ENCODE data around the gene PTPRD. TPM values are rescaled to one million over a fixed set of nuclear protein-coding genes. Genes with fewer than 3 reads are reported as not detected.

The PTPRD gene
- total and polyA plus RNA-seq, 10 donors: 0.08 to 11.7 (median 2.9) TPM

DNA sequence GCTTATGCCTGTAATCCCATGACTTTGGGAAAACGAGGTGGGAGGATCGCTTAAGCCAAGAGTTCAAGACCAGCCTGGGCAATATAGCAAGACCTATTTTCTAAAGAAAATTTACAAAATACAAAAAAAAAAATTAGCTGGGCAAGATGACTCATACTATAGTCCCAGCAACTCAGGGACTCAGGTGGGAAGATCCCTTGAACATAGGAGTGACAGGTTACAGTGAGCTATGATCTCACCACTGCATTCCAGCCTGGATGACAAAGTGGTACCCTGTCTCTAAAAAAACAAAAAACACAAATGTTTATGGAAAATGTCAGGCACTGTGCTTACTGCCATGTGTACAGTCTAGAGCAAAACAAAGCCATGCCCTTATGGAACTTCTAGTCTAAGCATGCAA is 1989.9 kb downstream of the PTPRD start:
- Histone ChIP-seq H3K27me3 (replicated peaks in 1 of 7) (no peaks in the 10 kb centered on the region), H3K27ac (no peak overlapping the region), H3K36me3 (no peaks in the 10 kb centered on the region), H3K4me3 (no peak overlapping the region), H3K4me1 (no peaks in the 10 kb centered on the region), H3K9me3 (no peaks in the 10 kb centered on the region)
- no peak for DNase-seq
- WGBS, 5 donors: 86 to 97% (median 94%) methylated on average over 2 of the region's 2 CpGs
- TF ChIP-seq POLR2A (IDR thresholded peaks at IDR 0.05) (no peak), POLR2AphosphoS5 (IDR thresholded peaks at IDR 0.05) (no peak)
- TF ChIP-seq, protein P1, sequence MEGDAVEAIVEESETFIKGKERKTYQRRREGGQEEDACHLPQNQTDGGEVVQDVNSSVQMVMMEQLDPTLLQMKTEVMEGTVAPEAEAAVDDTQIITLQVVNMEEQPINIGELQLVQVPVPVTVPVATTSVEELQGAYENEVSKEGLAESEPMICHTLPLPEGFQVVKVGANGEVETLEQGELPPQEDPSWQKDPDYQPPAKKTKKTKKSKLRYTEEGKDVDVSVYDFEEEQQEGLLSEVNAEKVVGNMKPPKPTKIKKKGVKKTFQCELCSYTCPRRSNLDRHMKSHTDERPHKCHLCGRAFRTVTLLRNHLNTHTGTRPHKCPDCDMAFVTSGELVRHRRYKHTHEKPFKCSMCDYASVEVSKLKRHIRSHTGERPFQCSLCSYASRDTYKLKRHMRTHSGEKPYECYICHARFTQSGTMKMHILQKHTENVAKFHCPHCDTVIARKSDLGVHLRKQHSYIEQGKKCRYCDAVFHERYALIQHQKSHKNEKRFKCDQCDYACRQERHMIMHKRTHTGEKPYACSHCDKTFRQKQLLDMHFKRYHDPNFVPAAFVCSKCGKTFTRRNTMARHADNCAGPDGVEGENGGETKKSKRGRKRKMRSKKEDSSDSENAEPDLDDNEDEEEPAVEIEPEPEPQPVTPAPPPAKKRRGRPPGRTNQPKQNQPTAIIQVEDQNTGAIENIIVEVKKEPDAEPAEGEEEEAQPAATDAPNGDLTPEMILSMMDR (IDR thresholded peaks at IDR 0.05 in 8 of 11, conservative IDR thresholded peaks at IDR 0.05 in 3 of 11): no peak
- intact Hi-C loops (cut with DNase I; ENCODE audit: low total_unique reads): no loop called here

DNA sequence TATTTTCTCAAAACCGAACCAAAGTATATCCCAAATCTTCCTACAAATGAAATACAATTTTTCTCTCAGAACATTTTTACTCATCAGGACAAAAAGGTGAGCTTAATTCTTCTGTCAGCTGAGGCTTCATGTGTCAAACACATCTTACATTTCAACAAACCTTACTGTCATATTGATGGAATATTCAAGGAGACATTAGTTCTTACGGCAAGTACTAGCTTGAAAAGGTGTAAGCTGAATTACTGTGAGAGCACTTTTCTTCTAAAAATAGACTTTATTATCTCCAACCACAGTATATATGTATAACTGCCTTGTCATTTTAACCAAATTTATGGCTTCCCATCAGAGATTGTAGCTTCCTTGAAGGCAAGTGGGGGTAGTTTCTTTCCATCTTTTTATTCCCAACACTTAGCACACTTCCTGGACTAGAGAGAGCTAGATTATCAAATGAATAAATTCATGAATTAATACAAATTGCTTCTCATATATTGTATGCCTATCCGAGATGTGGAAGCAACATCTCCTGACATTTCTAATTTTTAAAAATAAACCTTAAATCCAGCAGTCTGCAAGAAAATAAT is 1990.5 kb downstream of the PTPRD start:
- no peak for DNase-seq
- intact Hi-C loops (cut with DNase I; ENCODE audit: low total_unique reads): no loop called here

DNA sequence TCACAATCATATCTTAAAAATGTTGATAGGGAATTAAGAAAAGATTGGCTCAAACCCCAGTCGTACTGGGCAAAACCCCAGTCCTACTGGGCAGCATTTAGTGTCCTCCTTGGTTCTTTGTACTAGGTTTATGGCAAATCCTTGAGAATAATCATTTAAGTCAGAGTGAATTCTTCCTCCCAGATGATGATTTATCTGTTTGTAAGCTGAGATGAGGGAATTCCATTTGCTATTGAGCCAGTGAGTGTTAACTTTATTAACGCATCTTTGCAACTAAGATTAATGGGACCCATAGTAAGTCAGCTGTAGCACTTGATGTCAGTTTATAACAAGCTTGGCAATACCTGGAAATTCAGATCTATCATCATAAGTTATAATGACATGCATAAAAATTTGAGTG is 1991.4 kb downstream of the PTPRD start:
- no peak overlapping the region for H3K27ac ChIP-seq
- WGBS, 5 donors: 85 to 93% (median 87%) methylated on average over 2 of the region's 2 CpGs
- H3K36me3 ChIP-seq: no peaks in the 10 kb centered on the region
- no peaks in the 10 kb centered on the region for H3K27me3 ChIP-seq (replicated peaks in 1 of 7)
- TF ChIP-seq POLR2A (IDR thresholded peaks at IDR 0.05) (no peak), POLR2AphosphoS5 (IDR thresholded peaks at IDR 0.05) (no peak)
- TF ChIP-seq, protein P1 (IDR thresholded peaks at IDR 0.05 in 8 of 11, conservative IDR thresholded peaks at IDR 0.05 in 3 of 11): no peak
- no peaks in the 10 kb centered on the region for H3K9me3 ChIP-seq
- intact Hi-C loops (cut with DNase I; ENCODE audit: low total_unique reads): no loop called here
- no peaks in the 10 kb centered on the region for H3K4me1 ChIP-seq
- no peak for DNase-seq
- H3K4me3 ChIP-seq: no peak overlapping the region

More for the DNA sequence above, 1990.5 kb downstream of the PTPRD start:
- Histone ChIP-seq H3K36me3 (no peaks in the 10 kb centered on the region), H3K9me3 (no peaks in the 10 kb centered on the region), H3K4me1 (no peaks in the 10 kb centered on the region), H3K27ac (no peak overlapping the region), H3K4me3 (no peak overlapping the region), H3K27me3 (replicated peaks in 1 of 7) (no peaks in the 10 kb centered on the region)
- 64 to 76% (median 72%) methylated on average over 3 of the region's 3 CpGs for WGBS, 5 donors
- TF ChIP-seq, protein P1 (IDR thresholded peaks at IDR 0.05 in 8 of 11, conservative IDR thresholded peaks at IDR 0.05 in 3 of 11): no peak
- no peak for TF ChIP-seq POLR2A (IDR thresholded peaks at IDR 0.05)
- TF ChIP-seq POLR2AphosphoS5 (IDR thresholded peaks at IDR 0.05): no peak

DNA sequence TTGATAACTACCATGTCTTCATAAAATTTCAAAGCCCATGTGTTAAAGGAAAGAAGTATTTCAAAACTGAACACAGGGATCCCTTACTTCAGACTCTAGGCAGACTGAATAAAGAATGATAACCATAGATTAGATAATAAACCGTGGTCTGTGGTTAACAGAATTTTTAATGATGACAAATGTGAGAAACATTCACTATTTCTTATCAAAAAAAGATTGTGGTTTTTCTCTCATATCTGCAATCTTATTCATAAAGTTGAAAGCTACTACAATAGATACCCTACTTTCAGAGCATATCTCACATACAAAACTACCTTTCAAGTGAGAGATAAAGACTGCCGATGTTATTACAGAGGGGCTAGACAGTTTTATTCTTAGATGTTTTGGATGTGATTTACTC is 1996.4 kb downstream of the PTPRD start:
- no peak for DNase-seq
- TF ChIP-seq POLR2A (IDR thresholded peaks at IDR 0.05) (no peak), POLR2AphosphoS5 (IDR thresholded peaks at IDR 0.05) (no peak)
- TF ChIP-seq, protein P1 (IDR thresholded peaks at IDR 0.05 in 8 of 11, conservative IDR thresholded peaks at IDR 0.05 in 3 of 11): no peak
- 62 to 66% (median 63%) methylated on average over 2 of the region's 2 CpGs for WGBS, 5 donors
- intact Hi-C loops (cut with DNase I; ENCODE audit: low total_unique reads): no loop called here
- no peak overlapping the region for H3K27ac ChIP-seq
- H3K4me3 ChIP-seq: no peak overlapping the region
- no peaks in the 10 kb centered on the region for H3K4me1 ChIP-seq
- H3K9me3 ChIP-seq: no peaks in the 10 kb centered on the region
- H3K36me3 ChIP-seq: no peaks in the 10 kb centered on the region
- no peaks in the 10 kb centered on the region for H3K27me3 ChIP-seq (replicated peaks in 1 of 7)
